IPS-NIHi7 (cell line): ENCODE measurements around the gene SLC35G1.

Experiments
- DNase-seq: peaks from one replicate; pipeline ENCODE4 v3.0.0; 2012; ENCODE audit warnings: mixed read lengths; ENCODE audit errors: extremely low spot score

Gene SLC35G1

DNA sequence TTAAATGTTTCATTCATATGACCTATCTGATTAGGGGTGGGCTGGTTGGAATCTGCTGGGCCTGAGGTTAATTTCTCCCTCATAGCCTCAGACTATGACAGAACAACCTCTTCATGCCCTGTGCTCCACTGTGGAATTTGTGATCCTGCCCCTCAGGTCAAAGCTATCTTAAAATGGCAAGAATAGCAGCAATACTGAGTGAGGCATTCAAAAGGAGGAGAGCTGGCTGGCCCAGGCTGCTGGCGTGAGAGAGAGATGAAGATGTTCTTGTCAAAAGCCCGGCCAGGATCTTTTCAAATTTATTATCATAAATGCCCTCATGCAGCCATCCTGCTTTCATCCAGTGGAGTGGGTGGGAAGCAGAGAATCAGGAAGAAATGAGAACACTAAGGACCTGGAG lies 58.1 kb downstream of the SLC35G1 start:
- no peak for DNase-seq
